Measurements from ENCODE around the gene DNAJC5.
"Not testable (repeated sequence)": the region's sequence is repeated elsewhere in the genome, so short reads cannot be mapped to it uniquely, and the experiment has no call there.

DNAJC5 gene

DNA sequence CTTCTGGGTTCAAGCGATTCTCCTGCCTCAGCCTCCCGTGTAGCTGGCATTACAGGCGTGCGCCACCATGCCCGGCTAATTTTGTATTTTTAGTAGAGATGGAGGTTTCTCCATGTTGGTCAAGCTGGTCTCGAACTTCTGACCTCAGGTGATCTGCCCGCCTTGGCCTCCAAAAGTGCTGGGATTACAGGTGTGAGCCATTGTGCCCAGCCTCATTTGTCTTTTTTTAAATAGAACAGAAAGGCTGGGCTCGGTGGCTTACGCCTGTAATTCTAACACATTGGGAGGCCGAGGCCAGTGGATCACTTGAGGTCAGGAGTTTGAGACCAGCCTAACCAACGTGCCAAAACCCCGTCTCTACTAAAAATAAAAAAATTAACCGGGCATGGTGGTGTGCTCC, 27.9 kb upstream of the DNAJC5 start:
- H3K4me3 Mint-ChIP-seq; H3K27me3 Mint-ChIP-seq; H3K9me3 Mint-ChIP-seq; intact Hi-C loops (cut with micrococcal nuclease): not testable (repeated sequence)
- Mint-ChIP-seq H3K36me3 (ENCODE audit: low read depth) (peaks cover 95% of the 10 kb centered on the region), H3K27ac (peak overlapping the region; percentile 88), H3K4me1 (ENCODE audit: low read depth) (peaks cover 54% of the 10 kb centered on the region)

DNA sequence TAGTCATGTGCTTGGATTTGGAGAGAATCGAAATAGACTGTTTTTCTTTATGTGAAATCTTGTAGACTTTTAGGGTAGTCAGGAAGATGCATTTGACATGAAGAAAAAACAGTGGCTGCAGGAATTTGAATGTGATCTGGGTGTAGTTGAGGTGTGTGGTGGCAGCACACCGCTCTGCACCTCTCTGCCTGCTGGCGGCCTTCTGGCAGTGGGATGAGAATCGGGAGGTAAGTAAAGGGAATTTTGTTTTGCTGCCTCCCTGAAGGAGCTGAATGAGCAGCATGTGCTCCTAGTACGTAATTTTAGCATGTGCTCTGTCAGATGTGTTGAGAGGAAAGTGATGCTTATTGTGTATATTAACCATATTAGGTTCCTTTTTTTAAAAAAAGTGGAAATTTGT, 26.7 kb upstream of the DNAJC5 start:
- H3K9me3 Mint-ChIP-seq, result no peaks in the 10 kb centered on the region
- no peak overlapping the region for H3K4me3 Mint-ChIP-seq
- no peaks in the 10 kb centered on the region for H3K27me3 Mint-ChIP-seq
- H3K27ac Mint-ChIP-seq, result peak overlapping the region; percentile 20
- H3K4me1 Mint-ChIP-seq (ENCODE audit: low read depth), result peaks cover 60% of the 10 kb centered on the region
- intact Hi-C loops (cut with micrococcal nuclease), result no loop called here
- H3K36me3 Mint-ChIP-seq (ENCODE audit: low read depth), result peaks cover 95% of the 10 kb centered on the region

DNA sequence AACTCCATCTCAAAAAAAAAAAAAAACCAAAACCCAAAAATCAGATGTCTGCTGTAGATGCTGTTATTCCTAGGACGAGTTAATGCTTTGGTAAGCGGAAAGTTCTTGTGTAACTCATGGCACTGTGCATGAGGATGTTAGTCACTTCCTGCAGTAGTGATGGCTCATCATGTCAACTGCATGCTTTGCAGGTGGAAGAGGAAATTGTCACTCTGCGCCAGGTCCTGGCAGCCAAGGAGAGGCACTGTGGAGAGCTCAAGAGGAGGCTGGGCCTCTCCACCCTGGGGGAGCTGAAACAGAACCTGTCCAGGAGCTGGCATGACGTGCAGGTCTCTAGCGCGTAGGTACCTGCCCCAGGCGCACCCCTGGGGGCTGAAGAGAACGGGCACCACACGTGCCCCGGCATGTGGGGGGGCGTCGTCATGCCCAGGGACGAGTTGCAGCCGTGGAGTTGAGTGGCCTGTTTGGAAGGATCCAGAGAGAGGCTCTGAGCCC, 21.4 kb upstream of the DNAJC5 start:
- no peaks in the 10 kb centered on the region for H3K27me3 Mint-ChIP-seq
- intact Hi-C loops (cut with micrococcal nuclease), result loop anchor here (1.0 to 2.0 kb wide), 2 partner anchors 9 to 21 kb away; partner anchors contain the start of gene DNAJC5
- H3K36me3 Mint-ChIP-seq (ENCODE audit: low read depth), result peaks cover 100% of the 10 kb centered on the region
- peak overlapping the region; percentile 94 for H3K27ac Mint-ChIP-seq
- H3K4me1 Mint-ChIP-seq (ENCODE audit: low read depth), result peaks cover 63% of the 10 kb centered on the region
- no peaks in the 10 kb centered on the region for H3K9me3 Mint-ChIP-seq
- H3K4me3 Mint-ChIP-seq, result peak overlapping the region; percentile 65

DNA sequence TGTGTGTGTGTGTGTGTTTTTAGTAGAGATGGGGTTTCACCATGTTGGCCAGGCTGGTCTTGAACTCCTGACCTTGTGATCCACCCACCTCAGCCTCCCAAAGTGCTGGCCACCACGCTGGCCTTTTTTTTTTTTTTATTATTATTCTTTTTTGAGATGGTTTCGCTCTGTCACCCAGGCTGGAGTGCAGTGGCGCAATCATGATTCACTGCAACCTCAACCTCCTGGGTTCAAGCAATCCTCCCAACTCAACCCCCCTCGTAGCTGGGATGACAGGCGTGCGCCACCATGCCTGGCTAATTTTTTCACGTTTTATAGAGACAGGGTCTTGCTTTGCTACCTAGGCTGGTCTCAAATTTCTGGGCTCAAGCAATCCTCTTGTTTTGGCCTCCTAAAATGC, 20.7 kb upstream of the DNAJC5 start:
- H3K9me3 Mint-ChIP-seq; intact Hi-C loops (cut with micrococcal nuclease); H3K27me3 Mint-ChIP-seq: not testable (repeated sequence)
- Mint-ChIP-seq H3K4me3 (peak overlapping the region; percentile 30), H3K36me3 (ENCODE audit: low read depth) (peaks cover 100% of the 10 kb centered on the region), H3K4me1 (ENCODE audit: low read depth) (peaks cover 67% of the 10 kb centered on the region), H3K27ac (peak overlapping the region; percentile 94)

DNA sequence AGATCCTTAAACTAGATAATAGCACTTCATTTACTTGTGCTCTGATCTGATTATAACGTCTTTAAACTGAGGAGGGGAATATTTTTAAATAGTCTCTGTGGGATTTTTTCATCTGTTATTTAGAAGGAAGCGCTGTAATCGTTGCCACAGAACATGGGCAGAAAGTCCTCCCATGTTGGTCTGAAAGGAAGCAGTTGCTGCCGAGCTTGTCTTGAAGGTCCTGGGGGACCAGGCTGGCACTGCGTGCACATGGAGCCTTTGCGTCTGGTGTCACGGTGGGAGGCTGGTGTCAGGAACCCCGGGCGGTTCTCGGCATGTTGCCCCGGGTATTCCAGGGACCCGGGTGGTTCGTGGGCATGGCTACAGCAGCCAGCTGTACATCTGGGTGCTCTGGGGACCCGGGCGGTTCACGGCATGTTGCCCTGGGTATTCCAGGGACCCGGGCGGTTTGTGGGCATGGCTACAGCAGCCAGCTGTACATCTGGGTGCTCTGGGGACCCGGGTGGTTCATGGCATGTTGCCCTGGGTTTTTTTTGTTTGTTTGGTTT, 18.4 kb upstream of the DNAJC5 start:
- H3K36me3 Mint-ChIP-seq (ENCODE audit: low read depth), result peaks cover 95% of the 10 kb centered on the region
- H3K27me3 Mint-ChIP-seq, result no peaks in the 10 kb centered on the region
- no peak overlapping the region for H3K4me3 Mint-ChIP-seq
- no peaks in the 10 kb centered on the region for H3K9me3 Mint-ChIP-seq
- peaks cover 62% of the 10 kb centered on the region for H3K4me1 Mint-ChIP-seq (ENCODE audit: low read depth)
- intact Hi-C loops (cut with micrococcal nuclease), result no loop called here
- H3K27ac Mint-ChIP-seq, result peak overlapping the region; percentile 31

DNA sequence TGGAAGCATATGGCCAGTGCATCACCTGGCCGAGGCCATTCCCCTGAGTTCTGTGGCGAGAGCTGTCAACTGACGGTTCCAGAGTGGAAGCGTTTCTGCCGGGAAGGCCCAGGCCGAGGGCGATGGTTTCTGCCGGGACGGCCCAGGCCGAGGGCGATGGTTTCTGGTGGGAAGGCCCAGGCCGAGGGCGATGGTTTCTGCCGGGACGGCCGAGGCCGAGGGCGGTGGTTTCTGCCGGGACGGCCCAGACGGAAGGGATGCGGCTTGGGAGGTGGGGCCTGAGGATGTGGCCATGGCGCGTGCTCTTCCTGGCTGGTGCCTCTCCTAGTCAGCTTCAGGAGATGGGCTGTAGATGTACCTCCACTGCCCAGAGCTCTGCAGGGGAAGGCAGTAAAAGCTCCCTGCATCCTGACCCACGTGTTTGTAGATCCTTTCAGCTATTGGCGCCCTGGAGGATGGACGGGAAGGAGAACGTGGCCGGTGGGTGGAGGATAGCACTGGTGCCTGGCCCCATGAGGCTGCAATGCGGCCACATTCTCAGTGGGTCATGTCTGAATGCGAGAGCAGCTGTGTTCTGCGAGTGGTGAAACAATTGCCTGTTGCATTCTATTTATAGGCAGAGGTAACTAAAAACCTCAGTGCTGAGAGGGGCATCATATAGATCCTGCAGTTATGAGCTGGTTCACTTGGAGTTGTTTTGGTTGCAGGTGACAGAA, 17.0 kb upstream of the DNAJC5 start:
- intact Hi-C loops (cut with micrococcal nuclease), result no loop called here
- H3K4me1 Mint-ChIP-seq (ENCODE audit: low read depth), result peaks cover 53% of the 10 kb centered on the region
- no peak overlapping the region for H3K4me3 Mint-ChIP-seq
- no peaks in the 10 kb centered on the region for H3K9me3 Mint-ChIP-seq
- H3K27ac Mint-ChIP-seq, result peak overlapping the region; percentile 31
- peaks cover 95% of the 10 kb centered on the region for H3K36me3 Mint-ChIP-seq (ENCODE audit: low read depth)
- H3K27me3 Mint-ChIP-seq, result no peaks in the 10 kb centered on the region

DNA sequence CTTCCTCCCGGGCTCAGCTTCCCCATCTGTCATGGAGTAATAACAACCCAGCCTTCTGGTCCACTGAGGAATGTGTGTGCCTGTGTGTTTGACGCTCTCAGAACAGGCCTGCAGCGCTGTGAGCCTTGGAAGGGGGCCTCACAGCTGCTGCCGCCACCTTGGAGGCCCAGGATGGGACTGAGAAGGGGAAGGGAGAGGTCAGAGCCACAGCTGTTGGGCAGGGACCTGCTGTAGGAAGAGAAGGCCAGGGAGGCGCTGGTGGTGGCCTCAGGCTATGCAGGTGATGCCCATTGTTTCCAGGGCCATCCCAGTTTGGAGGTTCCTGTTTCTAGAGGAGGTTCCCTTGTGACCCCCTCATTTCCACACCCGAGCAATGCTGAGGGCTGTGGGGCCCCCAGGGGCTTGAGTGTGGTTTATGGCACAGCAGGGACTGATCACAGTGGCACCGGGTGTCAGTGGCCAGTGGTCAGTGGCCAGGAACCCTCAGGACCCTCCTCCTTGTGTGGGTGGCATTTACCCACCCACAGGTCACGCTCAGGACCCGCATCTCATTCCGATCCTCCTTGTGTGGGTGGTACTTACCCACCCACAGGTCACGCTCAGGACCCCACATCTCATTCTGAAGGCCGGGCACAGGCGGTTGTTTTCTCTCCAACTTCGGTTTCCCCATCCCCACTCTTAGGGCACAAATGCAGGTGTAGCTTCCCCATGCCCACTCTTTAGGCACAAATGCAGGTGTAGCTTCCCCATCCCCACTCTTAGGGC, 15.8 kb upstream of the DNAJC5 start:
- Mint-ChIP-seq H3K4me1 (ENCODE audit: low read depth) (peaks cover 47% of the 10 kb centered on the region), H3K9me3 (no peaks in the 10 kb centered on the region), H3K4me3 (no peak overlapping the region), H3K36me3 (ENCODE audit: low read depth) (peaks cover 95% of the 10 kb centered on the region), H3K27ac (no peak overlapping the region), H3K27me3 (no peaks in the 10 kb centered on the region)
- intact Hi-C loops (cut with micrococcal nuclease), result no loop called here

DNA sequence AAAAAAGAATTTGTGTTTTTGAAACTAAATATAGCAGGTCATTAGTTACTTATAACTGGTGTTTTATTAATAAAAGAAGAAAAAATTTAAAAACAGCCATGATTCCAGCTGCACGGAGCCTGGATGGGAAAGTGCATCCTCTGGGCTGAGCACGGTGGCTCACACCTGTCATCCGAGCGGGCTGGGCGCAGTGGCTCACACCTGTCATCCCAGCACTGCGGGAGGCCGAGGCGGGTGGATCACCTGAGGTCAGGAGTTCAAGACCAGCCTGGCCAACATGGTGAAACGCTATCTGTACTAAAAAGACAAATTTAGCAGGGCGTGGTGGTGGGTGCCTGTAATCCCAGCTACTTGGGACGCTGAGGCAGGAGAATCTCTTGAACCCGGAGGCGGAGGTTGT, 14.0 kb upstream of the DNAJC5 start:
- H3K27me3 Mint-ChIP-seq; intact Hi-C loops (cut with micrococcal nuclease); H3K27ac Mint-ChIP-seq; H3K4me3 Mint-ChIP-seq; H3K9me3 Mint-ChIP-seq: not testable (repeated sequence)
- H3K4me1 Mint-ChIP-seq (ENCODE audit: low read depth), result peaks cover 48% of the 10 kb centered on the region
- H3K36me3 Mint-ChIP-seq (ENCODE audit: low read depth), result peaks cover 95% of the 10 kb centered on the region

DNA sequence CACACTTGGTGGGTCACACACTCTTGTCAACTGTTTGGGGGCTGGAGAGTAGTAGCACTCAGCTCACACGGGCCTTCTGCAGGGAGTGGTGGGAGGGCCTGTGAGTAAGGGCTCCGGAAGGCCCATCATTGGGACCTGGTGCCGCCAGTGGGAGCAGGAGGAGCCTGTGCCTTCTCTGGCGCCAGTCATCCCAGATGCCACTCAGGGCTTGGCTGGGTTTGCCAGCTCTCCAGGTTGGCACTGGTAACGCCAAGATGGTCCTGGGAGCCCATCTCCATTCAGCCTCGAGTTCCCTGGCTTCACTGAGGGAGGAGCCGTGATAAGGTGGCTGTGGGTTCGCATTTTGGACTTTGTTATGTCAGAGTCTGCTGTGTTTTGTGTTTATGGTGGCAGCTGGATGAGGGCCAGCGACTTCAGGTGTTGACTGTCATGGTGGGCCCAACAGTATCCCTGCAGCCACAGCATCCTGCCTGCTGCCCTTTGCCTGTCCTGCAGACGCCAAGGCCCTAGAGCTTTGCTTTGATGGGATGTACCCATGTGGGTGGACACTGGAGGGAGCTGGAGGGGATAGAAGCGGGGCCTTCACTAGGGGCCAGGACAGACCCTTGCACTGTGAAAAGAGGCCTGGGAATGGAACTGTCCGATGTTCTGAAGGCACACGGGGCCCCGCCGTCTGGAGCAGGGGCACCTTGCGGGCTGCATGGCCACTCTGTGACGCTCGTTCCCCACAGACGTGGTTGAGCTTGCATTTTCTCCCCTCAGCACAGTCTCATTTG, 13.3 kb upstream of the DNAJC5 start:
- H3K4me1 Mint-ChIP-seq (ENCODE audit: low read depth), result peaks cover 48% of the 10 kb centered on the region
- H3K4me3 Mint-ChIP-seq, result no peak overlapping the region
- no peaks in the 10 kb centered on the region for H3K9me3 Mint-ChIP-seq
- no peak overlapping the region for H3K27ac Mint-ChIP-seq
- peaks cover 95% of the 10 kb centered on the region for H3K36me3 Mint-ChIP-seq (ENCODE audit: low read depth)
- H3K27me3 Mint-ChIP-seq, result no peaks in the 10 kb centered on the region
- intact Hi-C loops (cut with micrococcal nuclease), result no loop called here

DNA sequence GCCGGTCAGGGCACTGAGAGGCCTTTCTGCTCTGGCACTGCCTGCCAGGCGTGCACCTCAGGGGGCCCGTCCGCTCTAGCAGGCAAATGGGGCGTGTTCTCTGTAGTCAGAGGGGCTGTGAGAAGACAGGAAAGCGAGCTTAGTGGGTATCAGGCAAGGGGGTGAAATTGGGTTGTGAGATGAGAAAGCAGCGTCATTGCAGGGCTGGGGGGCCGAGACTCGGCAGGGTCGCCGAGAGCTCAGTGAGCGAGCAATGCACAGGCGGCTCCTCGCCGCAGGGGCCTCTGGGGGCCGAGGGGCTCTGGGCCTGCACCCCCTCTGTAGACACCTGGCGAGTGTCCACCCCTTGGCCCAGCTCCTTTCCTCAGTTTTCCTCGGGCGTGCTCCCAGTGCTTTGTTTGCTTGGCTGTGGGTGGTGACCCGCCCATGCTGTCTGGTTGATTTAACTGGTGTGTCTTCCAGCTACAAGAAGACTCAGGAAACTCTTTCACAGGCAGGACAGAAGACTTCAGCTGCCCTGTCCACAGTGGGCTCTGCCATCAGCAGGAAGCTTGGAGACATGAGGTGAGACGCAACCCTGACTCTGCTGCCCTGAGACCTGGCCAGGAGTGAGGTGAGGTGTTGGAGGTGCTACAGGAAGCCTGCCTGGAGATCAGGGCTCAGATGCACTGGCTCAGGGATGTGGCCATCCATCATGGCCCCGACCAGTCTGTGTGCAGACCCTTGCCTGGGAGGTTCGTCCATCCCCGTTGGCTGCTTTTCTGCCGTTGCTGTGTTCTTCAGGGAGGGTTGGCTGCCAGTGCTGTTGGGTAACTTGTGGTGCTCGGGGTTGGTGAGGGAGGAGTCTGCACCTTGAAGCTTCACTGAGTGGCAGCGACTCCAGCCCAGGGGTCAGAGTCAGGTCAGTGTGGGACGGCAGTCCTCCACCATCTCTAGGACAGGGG, 12.4 kb upstream of the DNAJC5 start:
- H3K27ac Mint-ChIP-seq, result no peak overlapping the region
- no peaks in the 10 kb centered on the region for H3K9me3 Mint-ChIP-seq
- peaks cover 95% of the 10 kb centered on the region for H3K36me3 Mint-ChIP-seq (ENCODE audit: low read depth)
- peaks cover 54% of the 10 kb centered on the region for H3K4me1 Mint-ChIP-seq (ENCODE audit: low read depth)
- no peak overlapping the region for H3K4me3 Mint-ChIP-seq
- intact Hi-C loops (cut with micrococcal nuclease), result no loop called here
- H3K27me3 Mint-ChIP-seq, result no peaks in the 10 kb centered on the region

DNA sequence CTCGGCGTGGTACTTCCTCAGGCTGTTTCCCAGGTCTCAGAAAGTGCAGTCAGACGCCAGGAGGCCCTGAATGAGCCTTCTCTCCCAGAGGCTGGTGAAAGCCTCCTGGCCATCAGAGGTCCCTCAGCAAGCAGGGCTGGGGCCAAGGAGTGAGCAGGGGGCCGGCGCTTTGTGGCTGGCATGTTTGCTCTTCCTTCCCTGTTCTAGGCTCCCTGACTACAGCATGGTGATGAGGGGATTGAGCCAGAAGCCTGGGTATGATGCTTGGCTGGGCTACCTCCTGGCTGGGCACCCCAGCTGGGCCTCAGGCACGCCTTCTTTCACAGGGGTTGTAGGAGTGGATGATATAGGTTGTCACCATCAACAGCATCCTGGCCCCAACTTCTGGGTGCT, 11.7 kb upstream of the DNAJC5 start:
- no peak overlapping the region for H3K4me3 Mint-ChIP-seq
- H3K27me3 Mint-ChIP-seq, result no peaks in the 10 kb centered on the region
- peaks cover 95% of the 10 kb centered on the region for H3K36me3 Mint-ChIP-seq (ENCODE audit: low read depth)
- intact Hi-C loops (cut with micrococcal nuclease), result no loop called here
- H3K27ac Mint-ChIP-seq, result no peak overlapping the region
- no peaks in the 10 kb centered on the region for H3K9me3 Mint-ChIP-seq
- peaks cover 54% of the 10 kb centered on the region for H3K4me1 Mint-ChIP-seq (ENCODE audit: low read depth)

DNA sequence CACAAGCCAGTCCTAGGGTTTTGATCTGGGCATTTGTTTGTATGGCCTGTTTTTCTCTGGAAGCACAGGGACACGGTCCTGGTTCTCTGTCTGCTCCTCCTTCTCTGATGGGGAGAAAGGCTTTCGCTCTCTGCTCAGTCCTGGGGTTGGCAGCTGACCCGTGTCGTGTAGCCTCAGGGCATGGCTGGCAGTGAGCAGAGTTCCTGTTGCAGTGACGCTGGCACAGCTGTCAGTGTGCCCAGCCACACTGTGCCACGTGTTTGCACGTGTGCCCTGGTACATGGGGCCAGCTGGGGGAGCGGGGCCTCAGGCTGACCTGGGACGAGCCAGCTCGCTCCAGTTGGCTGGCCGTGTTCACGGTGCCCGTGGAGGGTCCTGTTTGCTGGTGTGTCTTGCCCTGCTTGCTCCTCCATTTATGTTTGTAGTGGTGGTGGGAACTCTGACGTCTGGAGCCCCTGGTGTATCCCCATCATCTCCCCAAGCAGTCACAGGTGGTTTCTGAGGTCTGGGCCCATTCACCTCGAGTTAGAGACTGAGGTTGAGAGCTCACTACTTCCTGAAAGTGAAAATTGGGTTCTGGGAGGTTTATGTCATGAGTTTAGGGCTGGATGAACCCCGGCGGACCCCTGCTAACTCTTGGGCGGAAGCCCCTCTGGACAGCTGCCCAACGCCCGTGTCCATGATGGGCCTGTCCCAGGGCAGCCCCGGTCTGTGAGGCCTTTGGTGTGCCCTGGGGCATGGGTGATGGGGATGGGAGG, 10.2 kb upstream of the DNAJC5 start:
- H3K4me1 Mint-ChIP-seq (ENCODE audit: low read depth), result peaks cover 53% of the 10 kb centered on the region
- H3K27me3 Mint-ChIP-seq, result no peaks in the 10 kb centered on the region
- no peak overlapping the region for H3K27ac Mint-ChIP-seq
- intact Hi-C loops (cut with micrococcal nuclease), result no loop called here
- H3K36me3 Mint-ChIP-seq (ENCODE audit: low read depth), result peaks cover 95% of the 10 kb centered on the region
- no peaks in the 10 kb centered on the region for H3K9me3 Mint-ChIP-seq
- no peak overlapping the region for H3K4me3 Mint-ChIP-seq

All from dendritic cell treated with granulocyte-macrophage colony-stimulating factor and Interleukin-4, amounts not matched to agents 40 ng/mL and 50 ng/mL, for 4 days (primary cell).